ENCODE data around the gene SAPCD1. TPM values are rescaled to one million over a fixed set of nuclear protein-coding genes. Genes with fewer than 3 reads are reported as not detected.
A peak's percentile ranks its signal among the peaks of the same experiment; 100 is the strongest.

The SAPCD1 gene
- total and polyA plus RNA-seq, 2 donors (not counting 1 experiment from before 2014, with no cell fraction given): 12.9 TPM

DNA sequence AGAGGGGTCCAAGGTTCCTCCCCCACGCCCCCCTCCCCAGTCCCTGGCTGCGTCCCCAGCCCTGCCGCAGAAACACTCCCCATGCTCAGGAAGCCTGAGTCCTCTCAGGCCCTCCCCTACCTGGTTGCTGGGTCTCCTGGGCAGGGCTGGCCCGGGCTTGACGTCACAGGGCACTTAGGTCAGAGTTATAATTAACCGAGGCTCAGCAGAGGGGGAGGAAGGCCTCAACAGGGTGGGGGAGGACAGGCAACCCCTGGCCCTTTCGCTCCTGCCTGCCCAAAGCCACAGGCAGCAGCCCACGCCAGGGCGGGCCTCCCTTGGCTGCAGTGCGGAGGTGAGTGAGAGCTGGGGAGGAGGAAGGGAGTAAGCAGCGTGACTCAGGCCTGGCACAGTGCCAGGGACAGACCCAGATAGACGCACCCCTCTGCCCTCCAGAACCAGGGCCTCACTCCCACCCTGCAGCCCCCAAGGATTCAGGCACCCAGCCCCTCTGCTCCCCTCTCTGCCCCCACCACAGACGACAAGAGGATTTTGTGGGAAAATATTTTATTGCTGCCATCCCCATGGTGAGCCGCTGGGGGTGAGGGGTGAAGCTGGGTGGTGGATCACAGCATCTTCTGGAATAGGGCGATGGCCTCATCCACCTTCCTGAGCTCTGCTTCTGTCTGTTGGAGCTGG, 14.7 kb downstream of the SAPCD1 start, which contains the start of gene VWA7:
TSS of gene VWA7 (minus strand) at position 340 of the 678 bp plus-strand sequence. CDS start 549 bp downstream, outside the sequence.
- H3K4me2 ChIP-seq (replicated peaks; ENCODE audit: low read depth, low read length, poor library complexity, severe bottlenecking): peak within 1 kb of the TSS; percentile 72
- peak; percentile 88 for ATAC-seq (ENCODE audit: low read depth)

More for the DNA sequence above, 14.7 kb downstream of the SAPCD1 start, which contains the start of gene VWA7:
- intact Hi-C loops (cut with micrococcal nuclease): loop anchor here (2.0 kb wide), 2 partner anchors 18 to 38 kb away; partner anchors contain the start of gene VARS1
- DNase-seq: peak; percentile 85
- H2AFZ ChIP-seq (ENCODE audit: insufficient read depth, low read depth, low read length, poor library complexity, severe bottlenecking): peak within 1 kb of the TSS; percentile 65
- H3K79me2 ChIP-seq (ENCODE audit: control insufficient read depth, insufficient read depth, low read length): no peaks in the 10 kb centered on the region
- Mint-ChIP-seq H3K27me3 (no peaks in the 10 kb centered on the region), H3K9me3 (ENCODE audit: insufficient read depth) (no peaks in the 10 kb centered on the region), H3K4me1 (peaks cover 23% of the 10 kb centered on the region), H3K4me3 (peak within 1 kb of the TSS; percentile 64), H3K27ac (peak within 1 kb of the TSS; percentile 90)
- H3K27ac ChIP-seq (ENCODE audit: low read length in 2 of 2): peak within 1 kb of the TSS; percentile 66 to 67
- no peaks in the 10 kb centered on the region for H4K20me1 ChIP-seq (ENCODE audit: control insufficient read depth, insufficient read depth, low read length, poor library complexity, severe bottlenecking)
- ChIA-PET POLR2A (interaction anchor here (0.6 kb wide), 2 partner anchors 31 to 37 kb away, joined by 3 to 5 read pairs; no protein-coding TSS in a partner anchor), CTCF (interaction anchor here (0.9 to 1.6 kb wide), 3 partner anchors 14 to 36 kb away, joined by 4 read pairs; partner anchors contain the start of gene VARS1)
- H3K9ac ChIP-seq (ENCODE audit: low read length): peak within 1 kb of the TSS; percentile 43
- H3K27me3 ChIP-seq (replicated peaks in 1 of 4; ENCODE audit: control extremely low read depth in 1 of 4, control insufficient read depth in 3 of 4, insufficient read depth in 4 of 4, low read length in 3 of 4): no peaks in the 10 kb centered on the region
- H3K4me1 ChIP-seq (ENCODE audit: control insufficient read depth in 2 of 2, insufficient read depth in 2 of 2, low read length in 2 of 2): peaks cover 15 to 28% of the 10 kb centered on the region in 2 donors
- no peaks in the 10 kb centered on the region for H3K9me3 ChIP-seq (ENCODE audit: control extremely low read depth in 1 of 3, control insufficient read depth in 2 of 3, insufficient read depth in 1 of 3, low read length in 2 of 3)
- peak within 1 kb of the TSS in 2 of 5 experiments; percentile 5 to 21 for H3K4me3 ChIP-seq (ENCODE audit: control extremely low read depth in 1 of 5, extremely low read depth in 1 of 5, insufficient read depth in 1 of 5, low read depth in 2 of 5, low read length in 4 of 5)
- 6% methylated on average over 5 of the region's 15 CpGs for WGBS (ENCODE audit: insufficient coverage)
- peaks cover 0 to 42% of the 10 kb centered on the region in 2 experiments for H3K36me3 ChIP-seq (replicated peaks in 1 of 2; ENCODE audit: control extremely low read depth in 1 of 2, control insufficient read depth in 1 of 2, extremely low read depth in 1 of 2, insufficient read depth in 2 of 2, low read length in 1 of 2)
- TF ChIP-seq EZH2 (IDR thresholded peaks at IDR 0.05; ENCODE audit: borderline replicate concordance, insufficient read depth, low read depth, low read length, poor library complexity, severe bottlenecking) (no peak), CTCF (IDR thresholded peaks at IDR 0.05) (no peak)

Measured in B cell (primary cell).